ENCODE data around the gene PKDCC.
"Not testable (repeated sequence)": the region's sequence is repeated elsewhere in the genome, so short reads cannot be mapped to it uniquely, and the experiment has no call there.

- TF ChIP-seq NR2F2 (IDR thresholded peaks at IDR 0.05; ENCODE audit: borderline replicate concordance, low read depth); SP2 (CRISPR knock-in tag; IDR thresholded peaks at IDR 0.05); CTCF (CRISPR knock-in tag; IDR thresholded peaks at IDR 0.05); ZNF138 (CRISPR knock-in tag; IDR thresholded peaks at IDR 0.05; ENCODE audit: low read depth); ATF6 (CRISPR knock-in tag; conservative IDR thresholded peaks at IDR 0.05); SIN3A (IDR thresholded peaks at IDR 0.05; ENCODE audit: borderline replicate concordance, low read depth, low read length): not testable (repeated sequence)
These were observed 19.2 kb downstream of the PKDCC start for GRCh38 chr2:42067001-42067400.

Measured in HepG2 (cell line).